HG02763 (cell line): Measurements from ENCODE around the gene TRIM2.

Experiments
- ATAC-seq: cut with Tn5 transposase; IDR thresholded peaks from one replicate; pipeline ENCODE4 v1.9.1; 2021; ENCODE audit warnings: mild to moderate bottlenecking, moderate library complexity; ENCODE audit not compliant: unreplicated experiment

The TRIM2 gene

DNA sequence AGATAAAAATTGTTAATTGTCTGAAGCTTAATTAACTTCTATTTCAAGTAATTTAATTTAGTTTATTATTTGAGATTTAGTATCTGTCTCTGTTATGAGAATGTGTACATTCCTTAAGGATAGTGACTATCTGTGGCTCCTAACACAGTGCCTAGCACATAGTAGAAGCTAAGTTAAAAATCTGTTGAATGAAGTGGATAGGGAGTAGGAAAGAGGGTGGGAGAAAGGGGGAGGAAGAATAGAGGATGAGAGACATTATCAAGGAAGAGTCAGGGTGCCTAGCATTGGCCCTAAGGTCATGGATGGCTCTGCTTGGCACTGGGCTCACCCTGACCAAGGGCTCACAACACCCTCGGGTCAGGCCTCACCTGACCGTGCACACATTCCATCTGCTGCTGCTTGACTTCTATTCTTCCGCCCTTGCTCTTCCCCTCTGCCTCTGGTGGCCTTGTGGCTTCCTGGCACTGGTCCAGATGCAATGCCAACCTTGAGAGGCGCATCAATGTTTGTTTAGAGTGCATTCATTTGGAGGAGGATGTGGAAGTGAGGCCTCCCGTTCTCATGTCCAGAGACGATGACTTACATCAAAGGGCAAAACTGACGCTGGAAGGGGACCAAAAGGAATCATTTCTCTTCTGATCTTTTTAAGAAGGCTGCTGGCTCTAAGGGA is 42.3 kb downstream of the TRIM2 start:
- ATAC-seq, result no peak

DNA sequence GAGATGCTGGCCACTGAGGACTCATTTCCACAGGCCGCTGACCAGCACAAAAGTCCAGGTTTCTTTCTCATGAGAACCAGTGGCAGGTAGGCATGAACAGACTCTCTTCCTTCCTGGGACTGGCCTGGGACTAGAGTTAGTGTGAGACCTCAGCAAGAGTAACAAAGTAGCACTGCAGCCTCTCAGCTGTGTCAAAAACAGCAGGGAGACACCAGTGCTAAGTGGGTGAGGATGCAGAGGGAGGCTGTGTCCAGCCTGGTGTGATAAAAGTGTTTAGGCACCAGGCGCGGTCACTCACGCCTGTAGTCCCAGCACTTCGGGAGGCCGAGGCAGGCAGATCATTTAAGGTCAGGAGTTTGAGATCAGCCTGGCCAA is 42.9 kb downstream of the TRIM2 start:
- no peak for ATAC-seq

DNA sequence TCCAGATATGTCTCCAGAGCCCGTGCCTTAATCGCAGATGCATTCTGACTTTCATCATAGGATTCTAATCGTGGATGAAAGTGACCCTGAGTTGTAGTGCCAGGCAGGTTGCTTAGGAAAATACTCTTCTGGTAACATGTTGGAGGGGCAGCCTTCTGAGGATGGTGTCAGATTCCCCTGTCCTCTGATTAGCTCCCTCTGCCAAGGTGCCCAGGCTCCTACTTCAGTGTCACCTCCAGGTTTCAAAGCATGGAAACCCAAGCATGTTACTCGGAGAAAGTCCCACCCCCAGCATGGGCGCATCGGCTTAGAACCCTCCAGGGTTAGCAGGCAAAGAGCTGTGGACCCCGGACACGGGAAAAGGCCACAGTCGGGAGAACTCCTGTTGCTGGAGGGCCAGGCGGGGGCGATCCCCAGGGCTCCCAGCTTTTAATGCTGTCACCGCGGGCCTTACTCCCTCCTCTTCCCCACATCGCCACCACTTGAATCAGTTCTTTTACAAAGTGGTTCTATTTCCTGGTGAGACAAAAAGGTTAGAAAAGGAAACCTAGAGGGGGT is 44.5 kb downstream of the TRIM2 start:
- ATAC-seq, result no peak

DNA sequence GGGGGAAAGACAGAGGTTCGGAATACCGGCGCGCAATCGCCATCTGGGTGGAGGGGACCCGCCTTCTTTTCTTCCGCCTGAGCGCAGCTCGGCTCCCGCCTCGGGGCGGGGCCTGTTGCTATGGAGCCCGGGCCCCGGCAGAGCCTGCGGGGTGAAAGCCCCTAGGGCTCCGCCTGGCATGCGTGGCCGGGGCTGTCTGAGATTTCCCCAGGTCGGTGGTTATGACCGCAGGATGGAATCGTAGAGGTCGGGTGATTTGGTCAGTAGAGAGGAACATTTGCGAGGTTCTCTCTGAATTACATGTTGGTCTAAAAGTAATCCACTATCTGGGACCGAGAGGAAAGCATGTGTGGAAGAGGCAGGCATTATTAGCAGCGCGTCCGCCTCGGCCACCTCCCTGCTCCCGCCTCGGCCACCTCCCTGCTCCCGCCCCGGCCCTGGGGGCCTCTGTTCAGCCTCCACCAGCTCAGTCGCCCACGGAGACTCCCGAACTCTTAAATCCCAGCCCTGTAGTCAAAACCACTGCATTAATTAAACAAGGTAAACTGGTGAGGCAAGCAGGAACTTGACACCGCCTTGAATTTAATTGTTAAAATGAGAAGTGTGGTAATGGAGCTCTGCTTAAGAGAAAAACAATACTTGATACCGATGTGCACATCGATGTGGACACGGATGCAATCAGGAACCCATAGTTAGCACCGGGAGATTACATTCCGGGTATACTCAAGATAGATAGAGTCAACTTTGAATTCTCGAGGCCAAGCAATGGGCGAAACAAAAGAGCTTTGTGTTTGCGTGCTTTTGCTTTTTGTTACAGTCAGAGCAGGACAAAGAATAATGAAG is 45.2 kb downstream of the TRIM2 start:
- ATAC-seq, result peak; percentile 97

DNA sequence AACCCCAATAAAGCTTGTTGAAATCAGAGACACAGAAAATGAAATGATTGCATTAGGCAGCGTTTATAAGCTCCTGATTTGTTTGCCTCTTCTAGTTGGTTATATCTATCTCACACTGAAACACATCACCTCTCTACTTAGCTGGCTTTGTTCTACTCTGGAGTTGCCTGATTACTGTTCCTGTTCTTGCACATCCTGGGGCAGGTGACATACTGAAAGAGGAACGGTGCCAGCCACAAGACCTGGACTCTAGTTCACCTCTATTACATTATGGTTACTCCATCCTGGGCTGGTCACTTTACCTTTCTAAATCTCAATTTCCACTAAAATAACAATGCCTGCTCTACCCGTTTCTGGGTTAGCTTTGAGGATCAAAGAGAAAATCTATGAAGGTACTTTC is 47.9 kb downstream of the TRIM2 start:
- ATAC-seq, result no peak

DNA sequence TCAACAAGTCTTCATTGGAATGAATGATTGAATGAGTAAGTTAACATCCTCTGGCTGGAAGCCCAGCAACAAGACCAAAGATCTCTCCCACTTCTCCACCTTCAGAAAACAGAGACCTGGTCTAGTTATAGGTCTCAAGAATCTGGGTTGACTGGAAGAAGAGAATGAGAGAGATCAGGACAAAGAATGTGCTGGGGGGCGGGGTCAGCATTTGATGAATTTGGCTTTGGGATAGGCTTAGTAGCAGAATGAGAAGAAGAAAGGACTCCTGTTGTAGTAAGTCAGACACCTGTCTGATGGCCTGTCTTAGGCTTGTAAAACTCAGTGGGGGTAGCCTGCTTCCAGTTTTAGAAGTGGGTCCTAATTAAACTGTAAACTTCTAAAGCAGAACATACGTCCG is 51.0 kb downstream of the TRIM2 start:
- no peak for ATAC-seq

DNA sequence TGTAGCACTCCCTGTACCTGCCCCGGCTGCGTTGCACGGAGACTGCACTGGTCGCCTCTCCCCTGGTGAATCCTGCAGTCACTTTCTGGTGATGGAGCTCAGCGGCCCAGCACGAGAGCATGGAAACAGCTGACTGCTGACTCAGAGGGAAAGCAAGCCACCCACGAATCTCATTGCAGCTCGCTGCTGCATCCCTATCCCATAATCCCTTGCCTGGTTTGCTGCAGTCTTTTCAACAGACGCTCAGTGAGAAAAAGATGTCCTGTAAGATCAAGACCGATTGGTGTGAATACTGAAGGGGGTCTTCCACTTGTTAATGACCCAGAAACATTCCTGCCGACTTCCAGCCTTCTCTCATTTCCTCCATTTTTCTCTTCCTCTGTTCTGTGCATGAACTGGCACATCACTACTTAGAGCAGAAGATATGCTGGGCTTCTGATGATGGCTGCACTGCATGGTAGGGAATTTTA is 52.9 kb downstream of the TRIM2 start:
- ATAC-seq, result peak; percentile 67

DNA sequence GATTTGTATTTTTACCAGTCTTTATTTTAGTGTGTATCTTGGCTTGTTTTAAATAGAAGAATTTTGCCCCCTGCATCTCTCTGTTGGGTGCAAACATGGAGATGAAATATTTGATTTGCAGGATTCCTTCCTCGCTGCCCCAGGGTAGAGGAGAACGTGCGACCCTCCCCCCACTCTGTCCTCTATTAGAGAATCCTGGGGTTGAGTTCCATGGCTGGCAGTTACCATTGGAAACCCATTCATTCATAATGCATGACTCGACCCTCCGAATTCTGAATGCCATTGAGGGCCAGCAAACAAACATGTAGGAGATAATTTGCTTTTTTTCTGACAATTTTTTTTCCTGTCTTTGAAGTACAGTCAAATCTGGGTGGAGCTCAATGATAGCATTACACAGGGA is 53.7 kb downstream of the TRIM2 start:
- no peak for ATAC-seq

DNA sequence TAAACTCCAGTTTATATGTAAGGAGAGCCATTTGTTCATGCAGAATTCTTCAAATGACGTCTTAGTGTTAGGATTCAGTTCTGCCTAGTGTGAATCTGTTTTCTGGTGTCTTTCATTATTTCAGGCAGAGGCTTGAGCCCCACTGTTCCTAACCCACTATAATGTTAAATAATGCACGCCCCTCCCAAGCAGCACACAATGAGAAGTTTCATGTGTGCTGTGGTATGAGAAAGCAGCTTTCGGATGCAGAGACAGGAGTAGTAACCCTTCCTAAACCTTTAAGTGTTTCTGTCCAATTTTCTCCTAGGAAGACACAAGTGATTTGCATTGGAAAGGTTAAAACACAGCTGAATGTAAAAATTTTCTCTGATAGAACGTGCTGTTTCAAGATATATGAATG is 54.5 kb downstream of the TRIM2 start:
- no peak for ATAC-seq

DNA sequence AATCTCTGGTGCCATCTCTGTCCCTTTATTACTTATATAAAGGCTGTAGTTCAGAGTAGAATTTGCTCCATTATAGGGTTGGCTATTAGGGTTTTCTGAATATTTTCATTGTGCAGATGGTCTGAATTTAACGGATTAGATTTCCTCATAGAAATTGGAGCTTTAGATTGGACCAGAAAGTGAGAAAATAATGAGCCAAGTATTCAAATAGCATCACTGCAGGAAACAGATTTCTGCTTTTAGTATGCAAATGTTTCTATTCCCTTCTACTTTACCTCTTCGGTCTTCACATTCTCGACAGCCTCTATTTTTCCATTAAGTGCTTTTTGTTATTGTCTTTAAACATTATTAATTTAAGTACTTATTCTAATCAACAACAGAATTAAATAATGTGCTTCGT is 55.4 kb downstream of the TRIM2 start:
- no peak for ATAC-seq

DNA sequence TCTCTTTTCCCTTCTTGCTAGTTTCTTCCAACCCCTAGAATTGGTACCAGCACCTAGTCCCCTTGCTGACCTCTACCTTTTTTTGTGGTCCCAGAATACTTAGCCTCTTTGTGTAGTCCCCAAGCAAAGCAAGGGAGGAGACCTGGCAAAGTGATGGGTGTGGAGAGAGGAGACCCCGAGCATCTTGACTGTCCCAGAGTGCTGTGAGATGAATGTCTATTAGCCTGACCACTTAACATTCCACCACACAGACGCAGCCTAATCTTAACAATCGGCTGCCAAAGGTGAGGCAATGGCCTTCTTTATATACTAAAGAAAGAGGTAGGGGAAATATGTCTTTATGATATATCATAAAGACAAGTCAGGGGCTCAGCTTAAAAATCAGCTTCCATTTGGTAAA is 55.9 kb downstream of the TRIM2 start:
- ATAC-seq, result no peak

DNA sequence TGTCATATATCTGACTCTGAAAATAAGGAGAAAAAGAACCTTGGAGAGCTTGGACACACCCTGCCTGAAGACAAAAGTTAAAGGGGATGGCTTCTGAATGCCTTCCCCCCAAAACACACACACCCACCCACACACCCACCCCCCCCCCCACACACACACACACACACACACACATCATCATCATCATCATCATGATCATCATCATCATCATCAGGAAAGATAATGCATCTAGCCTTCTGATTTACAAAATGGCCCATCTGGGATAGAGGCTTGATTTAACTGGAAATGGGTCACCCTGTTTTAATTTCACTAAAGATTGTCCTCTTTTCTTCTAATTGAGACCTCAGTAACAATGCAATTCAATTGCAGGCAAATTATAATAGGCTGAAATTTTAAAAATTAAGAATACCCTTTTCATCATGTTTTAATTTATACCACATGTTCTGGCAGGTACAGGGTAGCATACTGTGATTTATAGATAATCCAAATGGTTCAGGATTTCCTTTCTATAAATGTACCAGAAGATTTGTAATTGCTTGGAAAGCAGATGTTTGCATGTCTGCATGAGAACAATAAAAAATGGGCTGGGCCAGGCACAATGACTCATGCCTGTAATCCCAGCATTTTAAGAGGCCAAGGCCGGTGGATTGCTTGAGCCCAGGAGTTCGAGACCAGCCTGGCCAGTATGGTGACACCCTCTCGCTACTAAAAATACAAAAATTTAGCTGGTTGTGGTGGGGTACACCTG is 56.5 kb downstream of the TRIM2 start:
- ATAC-seq, result no peak

DNA sequence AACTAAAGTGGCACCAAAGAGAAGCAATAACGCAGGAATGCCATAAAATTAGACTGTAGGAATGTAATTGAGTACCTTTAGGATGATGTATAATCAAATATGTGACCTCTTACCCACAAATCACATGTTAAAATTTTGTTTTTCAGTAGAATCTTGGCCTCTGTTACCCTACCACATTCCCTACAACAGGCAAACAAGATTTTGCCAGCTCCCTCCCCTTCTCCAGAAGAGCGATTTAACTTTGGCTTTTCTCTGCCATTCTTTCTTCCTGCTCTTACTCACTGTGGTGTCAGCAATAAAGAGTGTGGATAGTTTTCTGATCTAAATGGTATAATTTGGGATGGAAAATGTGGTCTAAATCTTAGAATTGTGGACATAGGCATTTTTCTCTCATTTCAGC is 57.2 kb downstream of the TRIM2 start:
- no peak for ATAC-seq

DNA sequence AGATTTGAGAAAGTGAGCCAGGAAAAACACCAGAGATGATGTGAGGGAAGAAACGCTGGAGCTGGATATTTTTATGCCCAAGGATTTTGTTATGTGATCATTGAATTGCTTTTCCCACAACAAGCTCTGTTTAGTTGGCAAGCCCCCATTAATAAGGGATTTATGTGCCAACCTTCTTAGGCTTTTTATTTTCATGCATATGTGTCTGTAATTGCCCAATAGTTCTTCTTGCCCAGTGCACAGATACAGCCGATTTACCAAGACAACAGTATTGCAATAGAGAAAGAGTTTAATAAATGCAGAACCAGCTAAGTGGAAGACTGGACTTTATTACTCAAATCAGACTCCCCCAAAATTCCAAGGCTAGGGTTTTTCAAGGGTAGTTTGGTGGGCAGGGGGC is 57.7 kb downstream of the TRIM2 start:
- ATAC-seq, result no peak

DNA sequence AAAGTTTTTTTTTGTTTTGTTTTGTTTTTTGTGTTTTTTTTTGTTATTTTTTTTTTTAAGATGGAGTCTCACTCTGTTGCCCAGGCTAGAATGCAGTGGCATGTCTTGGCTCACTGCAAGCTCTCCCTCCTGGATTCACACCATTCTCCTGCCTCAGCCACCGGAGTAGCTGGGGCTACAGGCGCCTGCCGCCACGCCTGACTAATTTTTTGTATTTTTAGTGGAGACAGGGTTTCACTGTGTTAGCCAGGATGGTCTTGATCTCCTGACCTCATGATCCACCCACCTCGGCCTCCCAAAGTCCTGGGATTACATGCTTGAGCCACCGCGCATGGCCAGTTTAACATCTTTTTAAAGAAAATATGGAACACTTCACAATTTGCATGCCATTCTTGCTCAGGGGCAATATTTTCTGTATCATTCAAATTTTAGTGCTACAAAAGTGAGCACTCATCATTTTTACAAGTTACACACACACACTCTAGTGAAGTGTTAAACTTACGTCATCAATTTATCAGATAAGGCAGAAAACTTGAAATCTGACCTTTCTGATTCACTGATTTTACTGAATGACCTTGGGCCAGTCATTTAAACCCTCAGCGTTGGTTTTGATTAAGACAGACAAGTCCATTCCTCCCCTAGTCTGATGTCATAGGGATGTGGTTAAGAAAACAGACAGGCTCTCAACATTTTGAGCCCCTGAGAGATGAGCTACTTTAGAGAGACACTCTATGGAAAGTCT is 61.2 kb downstream of the TRIM2 start:
- no peak for ATAC-seq

DNA sequence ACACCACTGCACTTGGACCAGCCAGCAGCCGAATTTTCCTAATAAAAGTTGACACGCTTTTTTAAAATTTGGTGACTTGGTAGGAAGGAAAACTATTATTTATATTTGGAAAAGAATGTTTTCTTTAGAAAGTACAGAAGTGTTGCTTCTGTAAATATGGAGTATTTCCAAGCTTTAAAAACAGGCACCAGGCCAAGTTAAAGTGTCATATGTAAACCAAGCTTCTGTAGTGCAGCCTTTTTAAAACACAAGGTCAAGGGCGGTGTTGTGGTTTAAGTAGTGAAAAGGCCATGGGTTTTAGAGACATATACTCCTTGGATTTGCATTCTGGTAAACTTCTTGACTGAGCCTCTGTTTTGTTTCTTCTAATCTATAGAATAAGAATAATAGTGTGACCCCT is 62.7 kb downstream of the TRIM2 start:
- ATAC-seq, result no peak

DNA sequence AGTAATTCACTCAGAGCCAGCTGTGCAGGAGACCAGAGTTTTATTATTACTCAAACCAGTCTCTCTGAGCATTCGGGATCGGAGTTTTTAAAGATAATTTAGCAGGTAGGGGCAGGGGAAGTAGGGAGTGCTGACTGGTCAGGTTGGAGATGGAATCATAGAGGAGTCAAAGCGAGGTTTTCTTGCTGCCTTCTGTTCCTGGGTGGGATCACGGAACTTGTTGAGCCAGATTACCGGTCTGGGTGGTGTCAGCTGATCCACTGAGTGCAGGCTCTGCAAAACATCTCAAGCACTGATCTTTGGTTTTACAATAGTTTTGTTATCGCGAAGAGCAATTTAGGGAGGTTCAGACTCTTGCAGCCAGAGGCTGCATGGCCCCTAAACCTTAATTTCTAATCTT is 63.6 kb downstream of the TRIM2 start:
- ATAC-seq, result no peak

DNA sequence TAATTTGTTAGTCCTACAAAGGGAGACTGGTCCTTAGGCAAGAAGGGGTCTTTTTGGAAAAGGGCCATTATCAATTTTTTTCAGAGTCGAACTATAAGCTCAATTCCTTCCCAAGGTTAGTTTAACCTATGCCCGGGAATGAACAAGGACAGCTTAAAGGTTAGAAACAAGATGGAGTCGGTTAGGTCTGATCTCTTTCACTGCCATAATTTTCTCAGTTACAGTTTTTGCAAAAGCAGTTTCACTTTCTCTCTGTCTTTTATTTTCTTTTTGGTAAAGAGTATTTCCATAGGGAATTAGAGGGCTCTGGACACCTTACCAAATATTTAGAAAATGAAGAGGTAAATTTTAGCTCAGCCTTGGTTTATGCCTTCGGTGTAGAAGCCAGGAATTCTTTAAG is 64.1 kb downstream of the TRIM2 start:
- no peak for ATAC-seq

DNA sequence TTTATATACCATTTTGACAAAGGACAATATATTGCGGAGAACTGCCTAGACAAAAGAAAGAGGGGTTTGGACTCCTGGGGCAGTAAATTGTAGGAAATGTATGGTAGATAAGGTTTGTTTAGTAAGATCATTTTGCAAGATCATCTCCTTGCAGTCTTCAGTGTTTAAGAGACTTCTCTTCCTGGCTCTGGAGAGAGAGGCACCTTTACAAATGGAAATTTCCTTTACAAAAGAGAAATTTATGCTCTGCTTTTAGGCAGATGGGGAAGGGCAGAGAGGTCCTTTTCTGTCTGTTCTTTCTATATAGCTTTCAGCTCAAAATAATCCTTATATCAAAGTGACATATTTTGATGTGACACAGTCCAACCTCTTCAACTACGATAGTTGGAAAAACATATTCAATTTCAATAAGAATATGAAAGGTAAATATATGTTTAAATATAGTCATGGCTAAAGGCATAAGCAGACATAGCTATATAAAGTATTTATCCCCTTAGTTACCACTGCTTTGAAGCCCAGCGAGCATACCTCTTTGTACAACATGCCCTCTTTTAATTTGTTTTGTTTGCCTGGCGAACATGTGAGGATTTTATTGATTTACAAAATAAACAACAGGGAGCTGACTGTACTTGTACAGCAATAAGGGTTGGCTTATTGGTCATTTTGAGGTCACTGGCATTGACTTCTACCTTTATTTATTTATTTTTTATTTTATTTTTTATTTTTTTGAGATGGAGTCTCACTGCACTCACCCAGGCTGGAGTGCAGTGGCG is 65.2 kb downstream of the TRIM2 start:
- ATAC-seq, result no peak

DNA sequence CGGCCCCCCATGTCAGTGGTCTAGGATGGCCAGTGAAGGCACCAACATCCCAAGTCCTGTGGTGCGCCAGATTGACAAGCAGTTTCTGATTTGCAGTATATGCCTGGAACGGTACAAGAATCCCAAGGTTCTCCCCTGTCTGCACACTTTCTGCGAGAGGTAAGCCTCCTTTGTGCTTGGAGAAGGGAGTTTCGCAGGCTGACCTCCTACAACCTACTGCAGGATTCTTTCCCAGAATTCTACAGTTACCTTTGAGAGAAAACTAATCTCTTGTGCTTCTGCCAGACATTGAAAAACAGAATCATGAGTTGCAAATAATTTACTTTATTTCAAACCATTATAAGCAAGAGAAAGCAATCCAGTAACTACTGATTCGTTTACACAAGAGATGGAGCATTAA is 66.1 kb downstream of the TRIM2 start:
- ATAC-seq, result no peak
